Fibroblast of lung (primary cell): ENCODE measurements around the gene TLE2.
"Not testable (repeated sequence)": the region's sequence is repeated elsewhere in the genome, so short reads cannot be mapped to it uniquely, and the experiment has no call there.

Source experiments
- CTCF ChIP-seq, 2 donors: IDR thresholded peaks in 1 of 2; conservative IDR thresholded peaks in 1 of 2; 1 replicate in 1 of 2; 2 replicates in 1 of 2; pipeline ENCODE4 v1.5.1; 2011 to 2012; ENCODE audit warnings: low read length in 2 of 2, control low read depth in 1 of 2, inconsistent platforms in 1 of 2, low read depth in 1 of 2, mild to moderate bottlenecking in 1 of 2
- EZH2 ChIP-seq: IDR thresholded peaks from 2 replicates; pipeline ENCODE4 v1.5.1; 2012; ENCODE audit warnings: low read length, control low read depth, mild to moderate bottlenecking; ENCODE audit errors: missing control alignments

- not testable (repeated sequence) for TF ChIP-seq EZH2; CTCF (conservative IDR thresholded peaks at IDR 0.05 in 1 of 2, IDR thresholded peaks at IDR 0.05 in 1 of 2; ENCODE audit: low read depth in 1 of 2, low read length in 2 of 2)
These were observed 20.9 kb upstream of the TLE2 start for GRCh38 chr19:3050016-3050415.
